Transverse colon (tissue), 4 donors: ENCODE data around the gene SLC16A6.

Experiments
- EP300 ChIP-seq: sonication (generic); formaldehyde crosslinking; IDR thresholded peaks from one replicate; pipeline ENCODE4 v1.6.1; 2017; ENCODE audit warnings: antibody characterized with exemption, low read depth
- POLR2A ChIP-seq: fragments of 450-650 bp; IDR thresholded peaks from one replicate; pipeline ENCODE4 v1.6.1; 2016; ENCODE audit warnings: antibody characterized with exemption, mild to moderate bottlenecking, moderate library complexity
- POLR2AphosphoS5 ChIP-seq, 3 donors: sonication (generic); formaldehyde crosslinking; IDR thresholded peaks; one replicate each; pipeline ENCODE4 v1.6.1; 2016; ENCODE audit warnings: antibody characterized with exemption in 3 of 3
- TF ChIP-seq, protein P1 (sequence below), 5 experiments: fragments of 200-600 bp in 3 of 5; fragments of 450-650 bp in 2 of 5; sonication (generic) in 3 of 5; IDR thresholded peaks; 1 replicate in 2 of 5; 2 replicates in 3 of 5; pipeline ENCODE4 v1.5.1; 2016 to 2017; ENCODE audit warnings: antibody characterized with exemption in 5 of 5, inconsistent platforms in 3 of 5, mild to moderate bottlenecking in 2 of 5, moderate library complexity in 1 of 5

DNA sequence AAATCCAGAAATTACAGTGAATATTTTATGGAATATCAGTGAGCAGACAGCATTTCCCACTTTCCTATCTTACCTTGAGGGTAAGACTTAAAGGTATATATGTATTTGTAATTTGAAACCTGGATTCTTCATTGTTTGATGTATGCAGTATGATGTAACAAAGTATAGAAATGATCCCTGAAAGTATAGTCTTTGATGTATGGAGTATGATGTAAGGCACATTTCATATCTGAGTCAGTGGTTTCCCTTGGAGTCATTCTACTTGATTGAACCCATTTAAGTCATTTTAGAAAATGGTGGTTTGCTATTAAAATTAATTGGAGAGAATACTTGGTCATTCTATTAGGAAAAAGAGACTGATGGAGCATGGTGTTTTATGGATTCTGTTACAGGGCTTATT lies 33.0 kb downstream of the SLC16A6 start:
- TF ChIP-seq POLR2A (no peak), POLR2AphosphoS5 (IDR thresholded peaks at IDR 0.05) (no peak), EP300 (no peak)
- TF ChIP-seq, protein P1, sequence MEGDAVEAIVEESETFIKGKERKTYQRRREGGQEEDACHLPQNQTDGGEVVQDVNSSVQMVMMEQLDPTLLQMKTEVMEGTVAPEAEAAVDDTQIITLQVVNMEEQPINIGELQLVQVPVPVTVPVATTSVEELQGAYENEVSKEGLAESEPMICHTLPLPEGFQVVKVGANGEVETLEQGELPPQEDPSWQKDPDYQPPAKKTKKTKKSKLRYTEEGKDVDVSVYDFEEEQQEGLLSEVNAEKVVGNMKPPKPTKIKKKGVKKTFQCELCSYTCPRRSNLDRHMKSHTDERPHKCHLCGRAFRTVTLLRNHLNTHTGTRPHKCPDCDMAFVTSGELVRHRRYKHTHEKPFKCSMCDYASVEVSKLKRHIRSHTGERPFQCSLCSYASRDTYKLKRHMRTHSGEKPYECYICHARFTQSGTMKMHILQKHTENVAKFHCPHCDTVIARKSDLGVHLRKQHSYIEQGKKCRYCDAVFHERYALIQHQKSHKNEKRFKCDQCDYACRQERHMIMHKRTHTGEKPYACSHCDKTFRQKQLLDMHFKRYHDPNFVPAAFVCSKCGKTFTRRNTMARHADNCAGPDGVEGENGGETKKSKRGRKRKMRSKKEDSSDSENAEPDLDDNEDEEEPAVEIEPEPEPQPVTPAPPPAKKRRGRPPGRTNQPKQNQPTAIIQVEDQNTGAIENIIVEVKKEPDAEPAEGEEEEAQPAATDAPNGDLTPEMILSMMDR (IDR thresholded peaks at IDR 0.05), result no peak
